H1 (cell line): ENCODE data around the gene CDC5L. TPM values are rescaled to one million over a fixed set of nuclear protein-coding genes. Genes with fewer than 3 reads are reported as not detected.
A peak's percentile ranks its signal among the peaks of the same experiment; 100 is the strongest.

Source experiments
- CTCF ChIA-PET: fragments of 300-600 bp; sonication (Branson Sonifier 250); formaldehyde crosslinking; loops from one replicate; lab custom pipeline; 2021; ENCODE audit not compliant: partially characterized antibody; lab: Charles Lee
- POLR2A ChIA-PET: fragments of 300-600 bp; sonication (Branson Sonifier 250); formaldehyde crosslinking; loops from one replicate; lab custom pipeline; 2021; ENCODE audit warnings: inconsistent platforms; ENCODE audit not compliant: partially characterized antibody; lab: Charles Lee
- DNase-seq, 2 experiments: peaks; one replicate each; pipeline versions ENCODE4 v3.0.0 to v3.0.0-alpha.2; 2010 to 2022; ENCODE audit warnings: low spot score in 2 of 2, low read depth in 1 of 2, mixed read lengths in 1 of 2
- FAIRE-seq: peaks from 2 replicates; lab custom pipeline; 2011; peaks lifted over from hg19 to GRCh38; lab: Jason Lieb, UNC
- H2AFZ ChIP-seq: 2 replicates; pipeline ENCODE4 v1.8.1; 2012; ENCODE audit warnings: low read length, inconsistent platforms
- H2AK5ac ChIP-seq: 2 replicates; pipeline ENCODE4 v1.6.1; 2013; ENCODE audit warnings: low read depth, low read length
- H2BK120ac ChIP-seq: replicated peaks from 2 replicates; pipeline ENCODE3; 2013; ENCODE audit warnings: low read depth, low read length, inconsistent platforms
- H2BK12ac ChIP-seq: 2 replicates; pipeline ENCODE4 v1.6.1; 2013; ENCODE audit warnings: low read depth, low read length
- H2BK15ac ChIP-seq: 2 replicates; pipeline ENCODE4 v1.6.1; 2013; ENCODE audit warnings: low read length
- H2BK20ac ChIP-seq: 2 replicates; pipeline ENCODE4 v1.6.1; 2013; ENCODE audit warnings: low read length
- H2BK5ac ChIP-seq: 2 replicates; pipeline ENCODE4 v1.6.1; 2013; ENCODE audit warnings: low read depth, low read length
- H3K14ac ChIP-seq: 2 replicates; pipeline ENCODE4 v1.6.1; 2013; ENCODE audit warnings: inconsistent platforms; ENCODE audit not compliant: insufficient read length
- H3K18ac ChIP-seq: 2 replicates; pipeline ENCODE4 v1.6.1; 2013; ENCODE audit warnings: low read length; ENCODE audit errors: extremely low read depth
- H3K23ac ChIP-seq: 2 replicates; pipeline ENCODE4 v1.6.1; 2013; ENCODE audit warnings: inconsistent platforms; ENCODE audit not compliant: insufficient read length
- H3K23me2 ChIP-seq: 2 replicates; pipeline ENCODE4 v1.6.1; 2013; ENCODE audit warnings: low read depth, low read length
- H3K27ac ChIP-seq: 2 replicates; pipeline ENCODE4 v1.6.1; 2011; ENCODE audit warnings: low read depth, low read length, inconsistent platforms
- H3K27me3 ChIP-seq, 4 experiments: replicated peaks in 1 of 4; 1 replicate in 1 of 4; 2 replicates in 3 of 4; pipeline versions ENCODE4 v1.6.1 to v1.8.1; 2011 to 2013; ENCODE audit warnings: low read length in 3 of 4, mild to moderate bottlenecking in 3 of 4, inconsistent platforms in 2 of 4, mixed read lengths in 2 of 4, moderate library complexity in 1 of 4; ENCODE audit not compliant: control insufficient read depth in 3 of 4, insufficient read depth in 3 of 4; ENCODE audit errors: extremely low read depth in 1 of 4
- H3K36me3 ChIP-seq, 4 experiments: 2 replicates each; pipeline versions ENCODE4 v1.6.1 to v1.8.1; 2011 to 2013; ENCODE audit warnings: mild to moderate bottlenecking in 4 of 4, low read length in 3 of 4, moderate library complexity in 2 of 4, control low read depth in 1 of 4, inconsistent platforms in 1 of 4; ENCODE audit not compliant: insufficient read depth in 4 of 4, control insufficient read depth in 2 of 4
- H3K4ac ChIP-seq: replicated peaks from 2 replicates; pipeline ENCODE3; 2013; ENCODE audit warnings: low read length, low read depth, mixed read lengths, inconsistent platforms; ENCODE audit not compliant: insufficient read length
- H3K4me1 ChIP-seq, 4 experiments: replicated peaks in 1 of 4; 1 replicate in 1 of 4; 2 replicates in 3 of 4; pipeline versions ENCODE4 v1.6.1 to v1.8.1; 2011 to 2013; ENCODE audit warnings: low read length in 3 of 4, inconsistent platforms in 2 of 4, mixed read lengths in 1 of 4; ENCODE audit not compliant: insufficient read depth in 4 of 4, control insufficient read depth in 3 of 4
- H3K4me2 ChIP-seq, 2 experiments: 2 replicates each; pipeline versions ENCODE4 v1.6.1 to v1.8.1; 2011 to 2013; ENCODE audit warnings: low read depth in 2 of 2, low read length in 2 of 2, control low read depth in 1 of 2, inconsistent platforms in 1 of 2, mild to moderate bottlenecking in 1 of 2; ENCODE audit not compliant: insufficient read depth in 1 of 2
- H3K4me3 ChIP-seq, 4 experiments: fragments of 200-600, 300-600 bp in 1 of 4; sonication (generic), shearing (Covaris generic), sonication (Bioruptor Twin) in 1 of 4; 2 replicates each; pipeline versions ENCODE4 v1.5.1 to v1.8.1; 2011 to 2016; ENCODE audit warnings: low read length in 4 of 4, low read depth in 3 of 4, control low read depth in 2 of 4, inconsistent platforms in 2 of 4, mild to moderate bottlenecking in 2 of 4, mixed read lengths in 1 of 4, moderate library complexity in 1 of 4; ENCODE audit not compliant: insufficient read depth in 2 of 4; ENCODE audit errors: extremely low read depth in 1 of 4
- H3K56ac ChIP-seq: replicated peaks from 2 replicates; pipeline ENCODE3; 2013; ENCODE audit warnings: low read depth, mild to moderate bottlenecking, mixed read lengths, low read length, inconsistent platforms; ENCODE audit not compliant: insufficient read length
- H3K79me1 ChIP-seq: 2 replicates; pipeline ENCODE4 v1.6.1; 2013; ENCODE audit warnings: low read depth, low read length, control low read depth
- H3K79me2 ChIP-seq, 2 experiments: 2 replicates each; pipeline versions ENCODE4 v1.6.1 to v1.8.1; 2012 to 2013; ENCODE audit warnings: low read length in 2 of 2, mild to moderate bottlenecking in 2 of 2, inconsistent platforms in 1 of 2; ENCODE audit not compliant: insufficient read depth in 2 of 2, control insufficient read depth in 1 of 2
- H3K9ac ChIP-seq, 4 experiments: replicated peaks in 1 of 4; 1 replicate in 1 of 4; 2 replicates in 3 of 4; pipeline versions ENCODE4 v1.6.1 to v1.8.1; 2011 to 2013; ENCODE audit warnings: low read depth in 3 of 4, low read length in 3 of 4, control low read depth in 2 of 4, mild to moderate bottlenecking in 2 of 4, moderate library complexity in 2 of 4, inconsistent platforms in 1 of 4; ENCODE audit errors: extremely low read depth in 1 of 4
- H3K9me3 ChIP-seq, 2 experiments: 2 replicates each; pipeline versions ENCODE4 v1.6.1 to v1.8.1; 2012 to 2013; ENCODE audit warnings: mild to moderate bottlenecking in 2 of 2, moderate library complexity in 2 of 2, control low read depth in 1 of 2, inconsistent platforms in 1 of 2, low read depth in 1 of 2, low read length in 1 of 2, mixed read lengths in 1 of 2; ENCODE audit not compliant: insufficient read depth in 2 of 2
- H4K20me1 ChIP-seq, 2 experiments: replicated peaks in 1 of 2; 2 replicates each; pipeline versions ENCODE3 to v1.8.1; 2011 to 2013; ENCODE audit warnings: inconsistent platforms in 2 of 2, low read length in 2 of 2, mild to moderate bottlenecking in 1 of 2; ENCODE audit not compliant: insufficient read depth in 2 of 2, control insufficient read depth in 1 of 2
- H4K5ac ChIP-seq: 2 replicates; pipeline ENCODE4 v1.6.1; 2013; ENCODE audit warnings: low read length, low read depth, mixed read lengths, inconsistent platforms; ENCODE audit not compliant: insufficient read length
- H4K8ac ChIP-seq: 2 replicates; pipeline ENCODE4 v1.8.0; 2013; ENCODE audit warnings: mild to moderate bottlenecking, moderate library complexity, low read length, inconsistent platforms; ENCODE audit not compliant: insufficient read depth; ENCODE audit errors: extremely low read depth
- H4K91ac ChIP-seq: replicated peaks from 2 replicates; pipeline ENCODE3; 2013; ENCODE audit warnings: low read length, mixed read lengths, inconsistent platforms; ENCODE audit not compliant: insufficient read length
- KDM1A ChIP-seq: fragments of 200-600, 300-600 bp; sonication (generic); IDR thresholded peaks from 2 replicates; pipeline ENCODE4 v1.7.1; 2016; ENCODE audit warnings: mild to moderate bottlenecking, low read length, borderline replicate concordance
- NANOG ChIP-seq: IDR thresholded peaks from 2 replicates; pipeline ENCODE4 v1.6.1; 2011; ENCODE audit warnings: low read length, low read depth, mild to moderate bottlenecking, inconsistent platforms; ENCODE audit not compliant: insufficient read depth, poor library complexity, severe bottlenecking
- RAD21 ChIP-seq, 2 experiments: IDR thresholded peaks in 1 of 2; conservative IDR thresholded peaks in 1 of 2; 2 replicates each; pipeline ENCODE4 v1.6.1; 2011; ENCODE audit warnings: low read depth in 2 of 2, low read length in 2 of 2, improper control_type of control experiment in 1 of 2, inconsistent platforms in 1 of 2, mild to moderate bottlenecking in 1 of 2, moderate library complexity in 1 of 2
- TAF7 ChIP-seq: optimal IDR thresholded peaks from 2 replicates; pipeline ENCODE3; 2011; ENCODE audit warnings: low read depth, mild to moderate bottlenecking, inconsistent platforms, low read length, moderate library complexity, borderline replicate concordance
- TCF12 ChIP-seq: IDR thresholded peaks from 2 replicates; pipeline ENCODE4 v1.6.1; 2011; ENCODE audit warnings: low read depth, mild to moderate bottlenecking, low read length
- WGBS, 2 experiments: shearing (Covaris generic) in 1 of 2; methylation state at CpG; one replicate each; pipeline versions ENCODE4 v1.1.6 to v1.1.7; 2013 to 2015; ENCODE audit warnings: low lambda C conversion rate in 2 of 2, mixed read lengths in 2 of 2, inconsistent platforms in 1 of 2, low coverage in 1 of 2, missing lambda C conversion rate in 1 of 2; ENCODE audit not compliant: insufficient replicate concordance in 2 of 2, insufficient coverage in 1 of 2, insufficient read length in 1 of 2; ENCODE audit errors: extremely low coverage in 1 of 2, missing lambda C conversion rate in 1 of 2; 5-methylcytosine and 5-hydroxymethylcytosine counted together
- polyA plus RNA-seq, 7 experiments: library from polyadenylated mRNA; depleted of rRNA in 3 of 7; stranded (reverse) in 5 of 7; unstranded in 2 of 7; fragments of >200 nt in 5 of 7; fragments of 200-250 nt in 2 of 7; gene quantifications; 1 replicate in 5 of 7; 2 replicates in 1 of 7; 4 replicates in 1 of 7; pipeline versions ENCODE4 v1.2.1 to v1.2.3, GENCODE V29; 2011 to 2013; ENCODE audit warnings: missing spikeins in 2 of 7, mixed read lengths in 2 of 7
- total RNA-seq: library from RNA; stranded (reverse); fragmentation: NEBNext Ultra II Directional; extraction: Animal tissue kit (Norgen Biotek cat#: 25700); gene quantifications from 2 replicates; pipeline ENCODE4 v1.2.1, GENCODE V29; 2021
- TF ChIP-seq, protein P1 (sequence below), 3 experiments: IDR thresholded peaks; 1 replicate in 2 of 3; 2 replicates in 1 of 3; pipeline versions ENCODE4 v1.5.1 to v1.6.1; 2011; ENCODE audit warnings: low read length in 3 of 3, mild to moderate bottlenecking in 3 of 3, inconsistent platforms in 2 of 3, low read depth in 1 of 3, moderate library complexity in 1 of 3; ENCODE audit not compliant: insufficient read depth in 1 of 3; ENCODE audit errors: control extremely low read depth in 1 of 3

Gene CDC5L
- total and polyA plus RNA-seq, 2 of the 8 experiments (the other 6 are each of a cell fraction or from before 2014, with no cell fraction given) = 8.4 to 32.8 TPM

DNA sequence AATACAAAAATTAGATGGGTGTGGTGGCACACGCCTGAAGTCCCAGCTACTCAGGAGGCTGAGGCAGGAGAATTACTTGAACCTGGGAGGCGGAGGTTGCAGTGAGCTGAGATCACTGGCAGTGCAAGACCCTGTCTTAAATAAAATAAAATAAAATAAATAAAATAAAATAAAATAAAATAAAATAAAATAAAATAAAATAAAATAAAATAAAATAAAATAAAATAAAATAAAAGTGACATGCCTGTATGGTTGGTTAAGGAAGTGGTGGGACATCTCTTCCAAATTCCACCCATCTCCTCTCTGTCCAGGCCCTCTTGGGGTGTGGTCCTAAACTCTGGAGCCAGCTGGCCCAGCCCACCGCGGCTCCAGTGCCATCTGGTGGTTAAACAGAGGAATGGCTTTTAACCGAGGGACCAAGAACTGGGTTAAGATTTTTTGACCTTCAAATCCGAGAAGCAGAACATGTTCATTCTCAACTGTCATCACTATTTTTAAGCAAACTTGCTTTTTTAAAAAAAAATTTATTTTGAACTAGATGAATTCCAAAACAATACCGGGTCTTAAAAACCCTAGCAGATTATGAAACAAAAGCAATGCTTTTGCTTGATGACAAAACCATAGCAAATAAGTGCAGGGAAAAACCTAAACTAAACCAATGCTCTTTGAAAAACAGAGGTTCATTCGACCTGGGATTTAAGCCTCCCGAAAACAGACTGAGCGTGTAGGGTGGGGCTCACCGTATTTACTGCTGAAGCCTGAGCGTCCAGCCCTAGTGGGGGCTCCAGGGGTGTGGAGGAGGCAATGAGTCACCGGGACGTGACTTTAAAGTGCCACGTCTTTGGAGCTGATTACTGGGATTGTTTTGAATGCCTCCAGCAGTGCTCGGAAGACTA is 68.8 kb downstream of the CDC5L start:
- no peak overlapping the region for H3K9ac ChIP-seq
- H3K79me2 ChIP-seq = no peaks in the 10 kb centered on the region
- H3K4ac ChIP-seq = no peak overlapping the region
- H2BK15ac ChIP-seq = no peak overlapping the region
- no peak overlapping the region for H3K23ac ChIP-seq
- H2AFZ ChIP-seq = no peak overlapping the region
- H3K56ac ChIP-seq = no peak overlapping the region
- H4K8ac ChIP-seq = no peak overlapping the region
- DNase-seq = no peak
- CTCF ChIA-PET = interaction anchor here (0.6 to 3.3 kb wide), 18 partner anchors 8 to 189 kb away, joined by 3 to 18 read pairs (median 6); no protein-coding TSS in a partner anchor
- H4K20me1 ChIP-seq = no peaks in the 10 kb centered on the region
- H3K36me3 ChIP-seq = no peaks in the 10 kb centered on the region; a peak in 1 of 8 replicates
- no peak overlapping the region for H3K4me2 ChIP-seq
- no peak for FAIRE-seq
- H4K91ac ChIP-seq = no peak overlapping the region
- H3K27ac ChIP-seq = no peak overlapping the region
- no peak overlapping the region for H3K4me3 ChIP-seq
- 53% methylated on average over 16 of the region's 16 CpGs; no CpG with 5 or more reads in 1 of the 2 experiments for WGBS, 2 experiments
- no peak overlapping the region for H3K14ac ChIP-seq
- peaks cover 0 to 2% (median under 1%) of the 10 kb centered on the region in 4 experiments; a peak in 2 of 7 replicates for H3K4me1 ChIP-seq
- H3K18ac ChIP-seq = no peak overlapping the region
- H2AK5ac ChIP-seq = no peak overlapping the region
- TF ChIP-seq NANOG (no peak), RAD21 (IDR thresholded peaks at IDR 0.05 in 1 of 2, conservative IDR thresholded peaks at IDR 0.05 in 1 of 2; ENCODE audit: low read depth in 2 of 2, low read length in 2 of 2) (peak; percentile 70 to 79), TCF12 (0 out of 2 replicates have a peak, but pooled peaks have one; percentile 43), TAF7 (no peak), KDM1A (no peak)
- TF ChIP-seq, protein P1, sequence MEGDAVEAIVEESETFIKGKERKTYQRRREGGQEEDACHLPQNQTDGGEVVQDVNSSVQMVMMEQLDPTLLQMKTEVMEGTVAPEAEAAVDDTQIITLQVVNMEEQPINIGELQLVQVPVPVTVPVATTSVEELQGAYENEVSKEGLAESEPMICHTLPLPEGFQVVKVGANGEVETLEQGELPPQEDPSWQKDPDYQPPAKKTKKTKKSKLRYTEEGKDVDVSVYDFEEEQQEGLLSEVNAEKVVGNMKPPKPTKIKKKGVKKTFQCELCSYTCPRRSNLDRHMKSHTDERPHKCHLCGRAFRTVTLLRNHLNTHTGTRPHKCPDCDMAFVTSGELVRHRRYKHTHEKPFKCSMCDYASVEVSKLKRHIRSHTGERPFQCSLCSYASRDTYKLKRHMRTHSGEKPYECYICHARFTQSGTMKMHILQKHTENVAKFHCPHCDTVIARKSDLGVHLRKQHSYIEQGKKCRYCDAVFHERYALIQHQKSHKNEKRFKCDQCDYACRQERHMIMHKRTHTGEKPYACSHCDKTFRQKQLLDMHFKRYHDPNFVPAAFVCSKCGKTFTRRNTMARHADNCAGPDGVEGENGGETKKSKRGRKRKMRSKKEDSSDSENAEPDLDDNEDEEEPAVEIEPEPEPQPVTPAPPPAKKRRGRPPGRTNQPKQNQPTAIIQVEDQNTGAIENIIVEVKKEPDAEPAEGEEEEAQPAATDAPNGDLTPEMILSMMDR (IDR thresholded peaks at IDR 0.05; ENCODE audit: control extremely low read depth in 1 of 3, insufficient read depth in 1 of 3, low read depth in 1 of 3, low read length in 3 of 3) = peak; percentile 72 to 86 (median 85)
- H3K79me1 ChIP-seq = no peaks in the 10 kb centered on the region; the same call in 1 of the 2 replicates
- no peaks in the 10 kb centered on the region for H3K9me3 ChIP-seq
- no peaks in the 10 kb centered on the region for H3K27me3 ChIP-seq
- no peak overlapping the region for H2BK12ac ChIP-seq
- POLR2A ChIA-PET = interaction anchor here (1.2 kb wide), 1 partner anchor 9 kb away, joined by 5 read pairs; no protein-coding TSS in a partner anchor
- no peak overlapping the region for H2BK120ac ChIP-seq
- no peaks in the 10 kb centered on the region; the same call in 1 of the 2 replicates for H3K23me2 ChIP-seq
- H4K5ac ChIP-seq = no peak overlapping the region
- no peak overlapping the region for H2BK20ac ChIP-seq
- H2BK5ac ChIP-seq = no peak overlapping the region
